ENCODE results near the gene MAD1L1. TPM values are rescaled to one million over a fixed set of nuclear protein-coding genes. Genes with fewer than 3 reads are reported as not detected.

The MAD1L1 gene
- polyA plus RNA-seq, 3 donors from 2014 or later: 85.0 to 166 (median 97.0) TPM

- H3K27ac Mint-ChIP-seq: no peak overlapping the region
- DNase-seq: no peak
- H3K9me3 Mint-ChIP-seq: no peaks in the 10 kb centered on the region
- no peak overlapping the region for H3K4me3 Mint-ChIP-seq
- H3K27me3 Mint-ChIP-seq (ENCODE audit: low read depth in 3 of 3): peaks cover 0 to 2% (median 2%) of the 10 kb centered on the region in 3 donors
- peaks cover 0 to 9% of the 10 kb centered on the region in 2 donors for H3K4me1 Mint-ChIP-seq
- H3K36me3 Mint-ChIP-seq: no peaks in the 10 kb centered on the region
Observed at GRCh38 chr7:1910081-1910685, 322.6 kb downstream of the MAD1L1 start.

- Mint-ChIP-seq H3K9me3 (no peaks in the 10 kb centered on the region), H3K27me3 (ENCODE audit: low read depth in 3 of 3) (peaks cover 0 to 2% (median 2%) of the 10 kb centered on the region in 3 donors), H3K36me3 (no peaks in the 10 kb centered on the region), H3K4me3 (no peak overlapping the region), H3K27ac (no peak overlapping the region), H3K4me1 (peaks cover 0 to 9% of the 10 kb centered on the region in 2 donors)
- DNase-seq: no peak
Observed at GRCh38 chr7:1909476-1909875, 323.3 kb downstream of the MAD1L1 start.

- peaks cover 0 to 2% (median 2%) of the 10 kb centered on the region in 3 donors for H3K27me3 Mint-ChIP-seq (ENCODE audit: low read depth in 3 of 3)
- H3K4me1 Mint-ChIP-seq: peaks cover 0 to 9% of the 10 kb centered on the region in 2 donors
- no peaks in the 10 kb centered on the region for H3K9me3 Mint-ChIP-seq
- H3K27ac Mint-ChIP-seq: no peak overlapping the region
- H3K4me3 Mint-ChIP-seq: no peak overlapping the region
- H3K36me3 Mint-ChIP-seq: no peaks in the 10 kb centered on the region
- no peak for DNase-seq
Observed at GRCh38 chr7:1908823-1909420, 323.8 kb downstream of the MAD1L1 start.

GRCh38 chr7:1907751-1908365 is 324.9 kb downstream of the MAD1L1 start:
- H3K27me3 Mint-ChIP-seq (ENCODE audit: low read depth in 3 of 3): peaks cover 0 to 2% (median 2%) of the 10 kb centered on the region in 3 donors
- no peak overlapping the region for H3K4me3 Mint-ChIP-seq
- peaks cover 0 to 7% of the 10 kb centered on the region in 2 donors for H3K4me1 Mint-ChIP-seq
- no peaks in the 10 kb centered on the region for H3K9me3 Mint-ChIP-seq
- H3K27ac Mint-ChIP-seq: no peak overlapping the region
- no peak for DNase-seq
- H3K36me3 Mint-ChIP-seq: no peaks in the 10 kb centered on the region

- no peak overlapping the region for H3K4me3 Mint-ChIP-seq
- H3K9me3 Mint-ChIP-seq: no peaks in the 10 kb centered on the region
- peaks cover 0 to 2% (median 2%) of the 10 kb centered on the region in 3 donors for H3K27me3 Mint-ChIP-seq (ENCODE audit: low read depth in 3 of 3)
- DNase-seq: no peak
- H3K36me3 Mint-ChIP-seq: no peaks in the 10 kb centered on the region
- peaks cover 0 to 7% of the 10 kb centered on the region in 2 donors for H3K4me1 Mint-ChIP-seq
- no peak overlapping the region for H3K27ac Mint-ChIP-seq
Observed at GRCh38 chr7:1906988-1907745, 325.6 kb downstream of the MAD1L1 start.

- H3K36me3 Mint-ChIP-seq: no peaks in the 10 kb centered on the region
- no peak for DNase-seq
- peaks cover 0 to 2% (median 2%) of the 10 kb centered on the region in 3 donors for H3K27me3 Mint-ChIP-seq (ENCODE audit: low read depth in 3 of 3)
- H3K9me3 Mint-ChIP-seq: no peaks in the 10 kb centered on the region
- H3K4me3 Mint-ChIP-seq: no peak overlapping the region
- peaks cover 0 to 5% of the 10 kb centered on the region in 2 donors for H3K4me1 Mint-ChIP-seq
- peak overlapping the region in 1 of 6 donors; percentile 23 for H3K27ac Mint-ChIP-seq
Observed at GRCh38 chr7:1906087-1906830, 326.5 kb downstream of the MAD1L1 start.

GRCh38 chr7:1902231-1902855 is 330.4 kb downstream of the MAD1L1 start:
- H3K27ac Mint-ChIP-seq: peak overlapping the region in 1 of 6 donors; percentile 76
- H3K9me3 Mint-ChIP-seq: no peaks in the 10 kb centered on the region
- no peak overlapping the region for H3K4me3 Mint-ChIP-seq
- DNase-seq: no peak
- peaks cover 0 to 4% (median 2%) of the 10 kb centered on the region in 3 donors for H3K27me3 Mint-ChIP-seq (ENCODE audit: low read depth in 3 of 3)
- peaks cover 0 to 4% (median 0%) of the 10 kb centered on the region in 3 donors for H3K36me3 Mint-ChIP-seq
- peaks cover 0 to 18% of the 10 kb centered on the region in 2 donors for H3K4me1 Mint-ChIP-seq

- H3K36me3 Mint-ChIP-seq: peaks cover 0 to 5% (median 5%) of the 10 kb centered on the region in 3 donors
- DNase-seq: no peak
- no peak overlapping the region for H3K27ac Mint-ChIP-seq
- H3K9me3 Mint-ChIP-seq: no peaks in the 10 kb centered on the region
- peaks cover 5 to 24% of the 10 kb centered on the region in 2 donors for H3K4me1 Mint-ChIP-seq
- no peak overlapping the region for H3K4me3 Mint-ChIP-seq
- H3K27me3 Mint-ChIP-seq (ENCODE audit: low read depth in 3 of 3): peaks cover 2 to 3% (median 2%) of the 10 kb centered on the region in 3 donors
Observed at GRCh38 chr7:1901431-1902210, 331.1 kb downstream of the MAD1L1 start.

GRCh38 chr7:1900847-1901246 is 331.9 kb downstream of the MAD1L1 start:
- H3K27ac Mint-ChIP-seq: no peak overlapping the region
- peaks cover 0 to 3% (median 2%) of the 10 kb centered on the region in 3 donors for H3K27me3 Mint-ChIP-seq (ENCODE audit: low read depth in 3 of 3)
- H3K9me3 Mint-ChIP-seq: no peaks in the 10 kb centered on the region
- peaks cover 5 to 22% of the 10 kb centered on the region in 2 donors for H3K4me1 Mint-ChIP-seq
- no peak overlapping the region for H3K4me3 Mint-ChIP-seq
- DNase-seq: no peak
- H3K36me3 Mint-ChIP-seq: peaks cover 0 to 9% (median 5%) of the 10 kb centered on the region in 3 donors

GRCh38 chr7:1899951-1900762 is 332.6 kb downstream of the MAD1L1 start:
- H3K27ac Mint-ChIP-seq: no peak overlapping the region
- peaks cover 0 to 9% (median 5%) of the 10 kb centered on the region in 3 donors for H3K36me3 Mint-ChIP-seq

GRCh38 chr7:1899196-1899595 is 333.5 kb downstream of the MAD1L1 start:
- H3K4me3 Mint-ChIP-seq: no peak overlapping the region
- H3K9me3 Mint-ChIP-seq: no peaks in the 10 kb centered on the region
- peaks cover 5 to 22% of the 10 kb centered on the region in 2 donors for H3K4me1 Mint-ChIP-seq
- peaks cover 0 to 9% (median 5%) of the 10 kb centered on the region in 3 donors for H3K36me3 Mint-ChIP-seq
- H3K27ac Mint-ChIP-seq: no peak overlapping the region
- no peak for DNase-seq
- H3K27me3 Mint-ChIP-seq (ENCODE audit: low read depth in 3 of 3): peaks cover 0 to 3% (median 2%) of the 10 kb centered on the region in 3 donors

More at GRCh38 chr7:1899951-1900762, 332.6 kb downstream of the MAD1L1 start:
- no peaks in the 10 kb centered on the region for H3K9me3 Mint-ChIP-seq
- H3K27me3 Mint-ChIP-seq (ENCODE audit: low read depth in 3 of 3): peaks cover 0 to 3% (median 2%) of the 10 kb centered on the region in 3 donors
- DNase-seq: no peak
- peaks cover 5 to 22% of the 10 kb centered on the region in 2 donors for H3K4me1 Mint-ChIP-seq
- no peak overlapping the region for H3K4me3 Mint-ChIP-seq
